Pulmonary artery endothelial cell (primary cell): ENCODE measurements around the gene SMIM5. TPM values are rescaled to one million over a fixed set of nuclear protein-coding genes. Genes with fewer than 3 reads are reported as not detected.
"Not testable (repeated sequence)": the region's sequence is repeated elsewhere in the genome, so short reads cannot be mapped to it uniquely, and the experiment has no call there.

Experiments
- DNase-seq: peaks from one replicate; pipeline ENCODE4 v3.0.0-alpha.2; 2011; ENCODE audit warnings: low read depth, low spot score
- total RNA-seq: library from RNA; depleted of rRNA; stranded (reverse); fragments of >200 nt; gene quantifications from 2 replicates; pipeline ENCODE4 v1.2.3, GENCODE V29; 2014

Gene SMIM5
- 0.07 TPM in 1 of 2 replicates, not detected in the other for total RNA-seq

GRCh38 chr17:75632863-75633485 is at the start of gene SMIM5:
Gene SMIM5, plus strand, starts transcription at chr17:75633434. Its CDS starts 6,768 bp downstream, at chr17:75640202.
- peak; percentile 36 for DNase-seq

GRCh38 chr17:75584849-75585175 is 48.4 kb upstream of the SMIM5 start:
- no peak for DNase-seq

- no peak for DNase-seq
Measured at GRCh38 chr17:75587675-75588595, 45.3 kb upstream of the SMIM5 start, which contains the start of gene MYO15B. Gene MYO15B, plus strand, starts transcription at chr17:75587800. Its CDS starts 258 bp downstream, at chr17:75588058.

GRCh38 chr17:75588596-75589011 is 44.6 kb upstream of the SMIM5 start:
- DNase-seq, result no peak

- peak; percentile 22 for DNase-seq
Measured at GRCh38 chr17:75589012-75589918, 44.0 kb upstream of the SMIM5 start.

GRCh38 chr17:75589919-75590303 is 43.3 kb upstream of the SMIM5 start:
- DNase-seq, result no peak

GRCh38 chr17:75590314-75590761 is 42.9 kb upstream of the SMIM5 start:
- no peak for DNase-seq

GRCh38 chr17:75590849-75591721 is 42.1 kb upstream of the SMIM5 start:
- no peak for DNase-seq

GRCh38 chr17:75591722-75592302 is 41.4 kb upstream of the SMIM5 start:
- DNase-seq, result no peak

- DNase-seq, result no peak
Measured at GRCh38 chr17:75592348-75593020, 40.8 kb upstream of the SMIM5 start.

- DNase-seq, result not testable (repeated sequence)
Measured at GRCh38 chr17:75593430-75593829, 39.8 kb upstream of the SMIM5 start.

GRCh38 chr17:75594499-75595283 is 38.5 kb upstream of the SMIM5 start:
- no peak for DNase-seq

- DNase-seq, result no peak
Measured at GRCh38 chr17:75595284-75595919, 37.8 kb upstream of the SMIM5 start.

- DNase-seq, result no peak
Measured at GRCh38 chr17:75595920-75596313, 37.3 kb upstream of the SMIM5 start.

- no peak for DNase-seq
Measured at GRCh38 chr17:75596320-75597087, 36.7 kb upstream of the SMIM5 start.

- DNase-seq, result no peak
Measured at GRCh38 chr17:75601057-75601987, 31.9 kb upstream of the SMIM5 start.
